Activated CD4-positive, alpha-beta T cell treated with anti-CD3 and anti-CD28 coated beads, Interleukin-2, Interleukin-4, amounts not matched to agents 100 ng/mL and 50 ng/mL, durations not matched to agents 16 hours and 8 hours (primary cell): ENCODE data around the gene FHIT.
A peak's percentile ranks its signal among the peaks of the same experiment; 100 is the strongest.
"Not testable (repeated sequence)": the region's sequence is repeated elsewhere in the genome, so short reads cannot be mapped to it uniquely, and the experiment has no call there.

Experiments used
- DNase-seq: peaks from one replicate; pipeline ENCODE4 v3.0.0-alpha.2; 2020; ENCODE audit warnings: low spot score

Gene FHIT

DNA sequence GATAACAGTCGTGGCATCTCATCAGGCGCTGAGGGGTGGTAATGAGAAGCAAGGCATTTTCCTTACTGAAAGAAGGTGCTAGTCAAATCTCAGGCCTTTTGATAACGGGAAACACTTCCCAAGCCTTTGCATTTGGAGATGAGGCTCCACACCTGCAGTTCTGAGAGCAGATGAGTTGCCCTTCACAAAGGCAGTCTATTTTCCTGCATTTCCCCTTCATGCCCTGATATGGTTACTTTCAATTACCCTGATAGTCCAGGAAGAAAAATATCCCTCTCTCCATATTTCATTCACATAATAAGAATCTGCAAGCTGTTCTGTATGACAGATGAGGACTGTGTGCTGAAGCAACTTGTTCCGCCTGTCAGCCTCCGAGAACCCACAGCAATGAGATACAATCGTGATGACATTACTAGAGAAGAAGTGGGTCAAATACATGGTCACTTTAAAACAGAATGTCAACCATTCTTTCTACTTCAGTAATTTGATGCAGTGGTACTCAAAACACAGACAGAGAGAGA is 25.0 kb downstream of the FHIT start:
- DNase-seq, result no peak

DNA sequence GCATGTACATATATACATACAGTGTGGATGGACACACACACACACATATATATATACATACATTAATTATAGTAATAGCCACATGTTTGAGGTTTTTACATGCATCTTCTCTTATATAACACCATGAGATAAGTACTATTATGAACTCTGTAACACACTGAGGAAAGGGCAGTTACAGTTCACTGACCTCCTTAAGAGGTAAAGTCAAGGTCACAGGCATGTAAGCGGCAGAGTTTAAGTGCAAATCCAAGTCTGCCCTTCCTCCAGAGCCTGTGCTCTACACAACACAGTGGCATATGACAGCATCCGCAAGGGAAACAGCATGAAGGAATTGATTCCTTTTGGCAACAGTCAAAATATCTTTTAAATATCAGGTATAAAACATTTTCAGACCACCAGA is 26.4 kb downstream of the FHIT start:
- no peak for DNase-seq

GRCh38 chr3:61223451-61223850 is 27.8 kb downstream of the FHIT start:
- DNase-seq, result no peak

GRCh38 chr3:61222467-61222866 is 28.8 kb downstream of the FHIT start:
- DNase-seq, result no peak

GRCh38 chr3:61221759-61222362 is 29.4 kb downstream of the FHIT start:
- no peak for DNase-seq

DNA sequence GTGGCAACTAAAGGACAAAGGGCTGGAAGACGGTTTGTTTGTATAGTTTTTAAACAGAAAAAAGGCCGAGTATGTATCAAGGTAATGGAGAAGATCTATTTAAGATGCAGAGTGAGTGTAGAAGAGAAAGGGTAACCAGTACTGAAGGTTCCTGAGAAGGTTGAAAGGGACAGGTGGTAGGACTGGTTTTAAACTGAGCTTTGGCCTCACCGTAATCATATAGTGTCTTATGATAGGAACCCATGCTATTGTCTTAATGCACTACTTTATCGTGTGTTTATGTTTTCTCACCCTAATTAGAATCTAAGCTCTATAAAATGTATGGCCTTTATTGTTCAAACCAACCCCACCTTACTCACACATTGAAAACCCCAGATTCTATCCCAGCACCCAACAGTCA is 32.7 kb downstream of the FHIT start:
- no peak for DNase-seq

DNA sequence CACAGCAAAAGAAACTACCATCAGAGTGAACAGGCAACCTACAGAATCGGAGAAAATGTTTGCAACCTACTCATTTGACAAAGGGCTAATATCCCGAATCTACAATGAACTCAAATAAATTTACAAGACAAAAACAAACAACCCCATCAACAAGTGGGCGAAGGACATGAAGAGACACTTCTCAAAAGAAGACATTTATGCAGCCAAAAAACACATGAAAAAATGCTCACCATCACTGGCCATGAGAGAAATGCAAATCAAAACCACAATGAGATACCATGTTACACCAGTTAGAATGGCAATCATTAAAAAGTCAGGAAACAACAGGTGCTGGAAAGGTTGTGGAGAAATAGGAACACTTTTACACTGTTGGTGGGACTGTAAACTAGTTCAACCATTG is 35.1 kb downstream of the FHIT start:
- DNase-seq, result not testable (repeated sequence)

GRCh38 chr3:61202086-61202485 is 49.2 kb downstream of the FHIT start:
- DNase-seq, result no peak

- DNase-seq, result no peak
These were observed 50.2 kb downstream of the FHIT start for GRCh38 chr3:61201071-61201470.

GRCh38 chr3:61200270-61200669 is 51.0 kb downstream of the FHIT start:
- DNase-seq, result no peak

DNA sequence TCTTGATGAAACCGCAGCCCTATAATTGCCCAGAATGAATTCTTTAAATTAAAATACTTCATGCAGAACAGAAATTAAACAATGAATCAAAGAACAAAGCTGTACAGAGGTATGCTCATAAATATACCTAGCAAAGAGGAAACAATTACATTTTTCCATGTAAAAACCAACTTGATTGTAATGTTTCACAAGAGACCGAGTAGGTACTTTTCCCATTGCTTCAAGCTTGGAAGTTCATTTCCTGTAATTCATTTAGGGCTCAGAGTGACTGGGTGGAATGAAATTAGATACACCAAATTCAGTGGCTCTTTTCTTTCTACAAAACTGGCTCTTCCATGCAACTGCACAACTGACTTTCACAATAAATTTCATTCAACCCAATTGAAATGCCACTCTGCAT is 51.4 kb downstream of the FHIT start:
- no peak for DNase-seq

GRCh38 chr3:61194892-61195538 is 56.2 kb downstream of the FHIT start:
- DNase-seq, result no peak

- no peak for DNase-seq
These were observed 59.0 kb downstream of the FHIT start for GRCh38 chr3:61192222-61192621.

DNA sequence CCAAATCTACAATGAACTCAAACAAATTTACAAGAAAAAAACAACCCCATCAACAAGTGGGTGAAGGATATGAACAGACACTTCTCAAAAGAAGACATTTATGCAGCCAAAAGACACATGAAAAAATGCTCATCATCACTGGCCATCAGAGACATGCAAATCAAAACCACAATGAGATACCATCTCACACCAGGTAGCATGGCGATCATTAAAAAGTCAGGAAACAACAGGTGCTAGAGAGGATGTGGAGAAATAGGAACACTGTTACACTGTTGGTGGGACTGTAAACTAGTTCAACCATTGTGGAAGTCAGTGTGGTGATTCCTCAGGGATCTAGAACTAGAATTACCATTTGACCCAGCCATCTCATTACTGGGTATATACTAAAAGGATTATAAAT is 61.0 kb downstream of the FHIT start:
- not testable (repeated sequence) for DNase-seq

DNA sequence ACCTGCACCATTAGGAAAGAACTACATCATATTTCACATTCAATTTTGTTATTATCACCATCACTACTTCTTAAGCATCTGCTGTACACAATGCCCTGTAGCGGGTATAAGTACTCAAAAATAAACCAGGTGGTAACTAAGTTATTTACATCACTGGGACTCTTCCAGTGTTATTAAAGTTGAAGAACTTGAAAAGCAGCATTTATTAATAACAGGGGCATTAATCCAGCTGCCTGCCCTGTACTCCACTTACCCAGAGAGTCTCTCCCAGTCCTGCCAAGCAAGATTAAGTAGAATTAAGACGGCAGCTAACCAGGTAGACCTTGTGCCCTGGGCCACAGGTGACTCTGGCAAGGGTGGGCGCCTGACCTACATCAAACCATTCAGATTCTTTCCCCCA is 65.2 kb downstream of the FHIT start:
- DNase-seq, result no peak

DNA sequence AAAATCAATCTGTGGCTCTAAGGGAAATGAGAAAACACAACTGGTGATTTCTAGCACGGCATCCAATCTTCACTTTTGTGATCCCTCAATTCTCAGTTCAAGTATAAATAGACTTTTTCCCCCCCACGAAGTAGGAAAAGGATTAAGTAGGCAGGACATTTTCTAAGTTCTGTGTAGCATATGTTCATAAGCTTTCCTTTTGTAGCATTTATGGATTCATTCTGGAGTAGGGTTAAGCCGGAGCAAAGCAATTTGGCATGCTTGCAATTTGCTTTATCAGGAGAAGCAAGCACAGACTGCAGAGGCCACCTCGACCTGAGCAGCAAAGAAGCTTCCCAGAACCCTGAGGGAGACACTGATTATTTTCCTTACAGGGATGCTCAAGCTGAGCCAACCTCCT is 66.3 kb downstream of the FHIT start:
- no peak for DNase-seq

- no peak for DNase-seq
These were observed 68.6 kb downstream of the FHIT start for GRCh38 chr3:61182662-61183061.

DNA sequence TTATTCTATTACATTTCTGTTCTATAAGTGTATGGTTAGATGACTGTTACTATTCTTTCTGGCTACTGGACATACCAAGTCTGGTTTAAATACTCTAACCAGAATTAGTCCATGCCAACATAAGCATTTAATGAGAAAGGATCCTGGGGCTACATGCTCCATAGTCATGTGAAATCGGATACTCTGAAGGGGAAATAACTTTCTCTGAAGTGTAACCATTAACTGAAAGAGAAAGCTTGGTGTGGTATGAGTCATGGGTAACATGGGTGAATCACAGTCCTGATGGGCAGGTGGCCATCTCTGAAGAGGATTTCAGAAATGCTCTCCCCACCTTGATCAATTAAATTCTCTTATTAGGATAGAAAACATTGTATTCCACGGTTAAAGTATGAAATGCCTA is 69.4 kb downstream of the FHIT start:
- peak; percentile 27 for DNase-seq

DNA sequence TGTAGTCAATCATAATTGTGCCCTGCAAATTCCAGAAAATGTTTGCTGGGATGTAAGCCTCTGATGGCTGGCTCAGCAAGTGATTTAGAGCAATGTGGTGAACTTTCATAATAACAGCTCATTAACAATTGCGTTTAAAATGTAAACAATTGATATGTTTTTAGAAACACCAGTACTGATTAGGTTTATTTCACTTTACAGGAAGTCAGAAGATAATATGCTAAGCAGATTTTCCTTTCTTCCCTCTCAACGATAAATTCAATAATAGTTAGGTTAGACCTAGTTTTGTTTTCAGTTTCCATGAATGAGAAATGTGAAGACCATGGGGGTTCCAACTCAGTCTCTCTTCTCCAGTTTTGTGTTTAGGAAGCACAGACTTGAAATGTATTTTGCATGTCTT is 71.0 kb downstream of the FHIT start:
- no peak for DNase-seq

- DNase-seq, result no peak
These were observed 73.1 kb downstream of the FHIT start for GRCh38 chr3:61178167-61178566.

- DNase-seq, result no peak
These were observed 73.8 kb downstream of the FHIT start for GRCh38 chr3:61177450-61177849.

DNA sequence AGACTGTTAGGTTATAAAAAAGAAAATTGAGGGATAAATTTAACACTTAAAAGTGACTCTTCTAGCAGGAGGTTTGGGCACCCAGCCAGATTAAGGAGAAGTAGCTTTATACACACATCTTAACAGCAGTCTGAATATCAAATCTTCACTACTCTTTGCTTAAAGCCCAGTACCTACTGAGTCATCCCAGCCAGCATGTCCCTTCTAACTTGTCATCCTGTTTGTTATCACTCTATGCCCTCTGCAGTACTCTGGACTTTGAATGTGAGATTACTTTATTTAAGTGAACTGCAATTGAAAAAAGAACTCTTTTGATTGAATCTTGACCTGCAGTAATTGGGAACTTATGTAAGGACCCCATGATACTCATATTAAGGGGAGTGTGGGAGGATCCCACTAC is 77.6 kb downstream of the FHIT start:
- no peak for DNase-seq

- DNase-seq, result no peak
These were observed 78.6 kb downstream of the FHIT start for GRCh38 chr3:61172684-61173083.

DNA sequence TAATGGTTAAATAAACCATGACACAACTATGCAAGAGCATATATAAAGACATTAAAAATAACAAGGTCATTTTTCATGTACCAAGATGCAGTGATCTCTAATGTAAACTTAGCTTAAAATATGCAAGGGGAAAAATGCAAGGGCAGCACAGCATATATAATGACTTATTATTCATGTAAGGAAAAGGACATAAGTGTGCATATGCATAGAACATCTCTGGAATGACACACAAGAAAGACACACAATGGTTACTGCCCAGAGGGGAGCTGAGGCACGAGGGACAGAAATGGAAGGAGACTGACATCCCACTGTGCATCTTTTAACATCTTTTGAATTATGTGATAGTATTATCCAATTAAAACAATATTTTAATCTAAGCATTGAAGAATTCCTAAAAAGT is 79.0 kb downstream of the FHIT start:
- no peak for DNase-seq
